GM23338 (cell line): Measurements from ENCODE around the gene HIVEP1. TPM values are rescaled to one million over a fixed set of nuclear protein-coding genes. Genes with fewer than 3 reads are reported as not detected.

ENCODE experiments used
- ATAC-seq: fragments of 200-7000 bp; cut with Tn5 transposase; 3 replicates; pipeline ENCODE4 v1.9.1; 2020
- DNase-seq: peaks from one replicate; pipeline ENCODE4 v3.0.0-alpha.2; 2015; ENCODE audit warnings: low spot score
- H2AFZ ChIP-seq: fragments of 200-600 bp; sonication (generic); 2 replicates; pipeline ENCODE4 v1.8.0; 2016; ENCODE audit warnings: antibody characterized with exemption, mild to moderate bottlenecking, moderate library complexity
- H3F3A ChIP-seq: fragments of 200-600 bp; sonication (generic); replicated peaks from 2 replicates; pipeline ENCODE4 v1.8.0; 2017; ENCODE audit warnings: antibody characterized with exemption, mixed run types, low read depth
- H3K27ac ChIP-seq: fragments of 200-600 bp; sonication (generic); 2 replicates; pipeline ENCODE4 v1.6.1; 2016; ENCODE audit warnings: low read depth
- H3K27me3 ChIP-seq: fragments of 200-600 bp; sonication (generic); 2 replicates; pipeline ENCODE4 v1.8.0; 2016; ENCODE audit warnings: mild to moderate bottlenecking, mixed run types, moderate library complexity; ENCODE audit not compliant: insufficient read depth
- H3K36me3 ChIP-seq: fragments of 200-600 bp; sonication (generic); 2 replicates; pipeline ENCODE4 v1.8.0; 2016; ENCODE audit warnings: mild to moderate bottlenecking; ENCODE audit not compliant: insufficient read depth
- H3K4me1 ChIP-seq: fragments of 200-600 bp; sonication (generic); 2 replicates; pipeline ENCODE4 v1.8.0; 2016; ENCODE audit warnings: mild to moderate bottlenecking, moderate library complexity; ENCODE audit not compliant: insufficient read depth
- H3K4me2 ChIP-seq: fragments of 200-600 bp; sonication (generic); 2 replicates; pipeline ENCODE4 v1.7.1; 2017; ENCODE audit warnings: mixed run types
- H3K4me3 ChIP-seq: fragments of 200-600 bp; sonication (generic); 2 replicates; pipeline ENCODE4 v1.6.1; 2016; ENCODE audit warnings: mixed run types
- H3K79me2 ChIP-seq: fragments of 200-600 bp; sonication (generic); replicated peaks from 2 replicates; pipeline ENCODE4 v1.8.0; 2017; ENCODE audit warnings: mild to moderate bottlenecking; ENCODE audit not compliant: insufficient read depth
- H3K9me2 ChIP-seq: fragments of 200-600 bp; sonication (generic); 2 replicates; pipeline ENCODE4 v1.8.0; 2017; ENCODE audit not compliant: insufficient read depth
- H4K20me1 ChIP-seq: fragments of 200-600 bp; sonication (generic); replicated peaks from 2 replicates; pipeline ENCODE4 v1.8.0; 2017; ENCODE audit warnings: mild to moderate bottlenecking; ENCODE audit not compliant: insufficient read depth
- H3K27ac Mint-ChIP-seq: 2 replicates; pipeline ENCODE4 v1.8.0; 2020; ENCODE audit warnings: inconsistent platforms, mild to moderate bottlenecking, moderate library complexity, mixed read lengths
- H3K27me3 Mint-ChIP-seq: 3 replicates; pipeline ENCODE4 v1.8.0; 2022; ENCODE audit warnings: low read depth, mild to moderate bottlenecking, moderate library complexity, mixed read lengths, inconsistent platforms; ENCODE audit not compliant: insufficient read depth, poor library complexity
- H3K36me3 Mint-ChIP-seq: 3 replicates; pipeline ENCODE4 v1.8.0; 2021; ENCODE audit warnings: low read depth, mild to moderate bottlenecking, inconsistent platforms, moderate library complexity, mixed read lengths
- H3K4me1 Mint-ChIP-seq: 3 replicates; pipeline ENCODE4 v1.8.0; 2020; ENCODE audit warnings: mild to moderate bottlenecking, inconsistent platforms, mixed read lengths
- H3K4me3 Mint-ChIP-seq: 3 replicates; pipeline ENCODE4 v1.8.0; 2021; ENCODE audit warnings: moderate library complexity, mild to moderate bottlenecking, inconsistent platforms, mixed read lengths
- H3K9me3 Mint-ChIP-seq: 3 replicates; pipeline ENCODE4 v1.8.0; 2020; ENCODE audit warnings: moderate library complexity, mild to moderate bottlenecking, inconsistent platforms, mixed read lengths
- CREB1 ChIP-seq: fragments of 250-450 bp; sonication (Bioruptor Pico); IDR thresholded peaks from 2 replicates; pipeline ENCODE4 v1.5.0; 2020; ENCODE audit warnings: low read depth, mild to moderate bottlenecking, moderate library complexity
- CTCF ChIP-seq, 2 experiments: fragments of 200-600 bp in 1 of 2; sonication (generic) in 1 of 2; conservative IDR thresholded peaks; 2 replicates each; pipeline versions ENCODE4 v1.5.1 to v1.6.1; 2016 to 2017; ENCODE audit warnings: antibody characterized with exemption in 2 of 2, low read depth in 2 of 2, mild to moderate bottlenecking in 2 of 2, moderate library complexity in 1 of 2
- EZH2 ChIP-seq: fragments of 200-600 bp; sonication (generic); IDR thresholded peaks from one replicate; pipeline ENCODE4 v1.8.0; 2017; ENCODE audit warnings: antibody characterized with exemption, mild to moderate bottlenecking, low read depth; ENCODE audit not compliant: unreplicated experiment
- JUNB ChIP-seq: IDR thresholded peaks from one replicate; pipeline ENCODE4 v1.6.1; 2016; ENCODE audit warnings: antibody characterized with exemption; ENCODE audit not compliant: unreplicated experiment
- POLR2AphosphoS5 ChIP-seq: IDR thresholded peaks from 2 replicates; pipeline ENCODE4 v1.6.1; 2016; ENCODE audit warnings: antibody characterized with exemption, low read depth
- REST ChIP-seq: IDR thresholded peaks from one replicate; pipeline ENCODE4 v1.6.1; 2018; ENCODE audit warnings: antibody characterized with exemption; ENCODE audit not compliant: unreplicated experiment
- STAT1 ChIP-seq: IDR thresholded peaks from one replicate; pipeline ENCODE4 v1.6.1; 2016; ENCODE audit warnings: antibody characterized with exemption; ENCODE audit not compliant: unreplicated experiment
- ZNF331 ChIP-seq: fragments of 250-450 bp; sonication (Bioruptor Pico); IDR thresholded peaks from 2 replicates; pipeline ENCODE4 v1.5.0; 2020; ENCODE audit warnings: low read depth, mild to moderate bottlenecking, moderate library complexity
- ZNF462 ChIP-seq: fragments of 250-450 bp; sonication (Bioruptor Pico); IDR thresholded peaks from 2 replicates; pipeline ENCODE4 v1.5.0; 2020; ENCODE audit warnings: mild to moderate bottlenecking, moderate library complexity
- polyA plus RNA-seq: library from polyadenylated mRNA; unstranded; fragments of >200 nt; fragmentation: Nextera tagmentation; extraction: Ambion mirVana; gene quantifications from 2 replicates; pipeline ENCODE4 v1.2.1, GENCODE V29; 2016
- total RNA-seq: library from RNA; depleted of rRNA; stranded (reverse); fragments of >200 nt; shearing (Covaris generic); gene quantifications from 2 replicates; pipeline ENCODE4 v1.2.3, GENCODE V29; 2014

HIVEP1 gene
- total and polyA plus RNA-seq, 2 experiments from 2014 or later = 10.1 to 21.7 TPM

- TF ChIP-seq ZNF462 = no peak
- no peak for TF ChIP-seq JUNB
- TF ChIP-seq EZH2 = no peak
- no peak for TF ChIP-seq REST
- no peak for TF ChIP-seq STAT1
- no peak for TF ChIP-seq ZNF331
Measured at GRCh38 chr6:12103158-12103557, 91.0 kb downstream of the HIVEP1 start (continued).

- no peak overlapping the region for H3K4me3 ChIP-seq
- no peak for DNase-seq
- H3F3A ChIP-seq = no peaks in the 10 kb centered on the region
- H3K27me3 ChIP-seq = no peaks in the 10 kb centered on the region
- ATAC-seq = no peak
- peaks cover 3% of the 10 kb centered on the region; the same call in 1 of the 3 replicates for H3K9me3 Mint-ChIP-seq
- peaks cover 28% of the 10 kb centered on the region for H3K36me3 Mint-ChIP-seq
- H3K4me1 Mint-ChIP-seq = peaks cover under 1% of the 10 kb centered on the region; the same call in 2 of the 3 replicates
- no peak overlapping the region for H3K4me3 Mint-ChIP-seq
- H3K27me3 Mint-ChIP-seq = peaks cover 5% of the 10 kb centered on the region
- H3K27ac Mint-ChIP-seq = no peak overlapping the region
- no peak overlapping the region for H3K4me2 ChIP-seq
- no peaks in the 10 kb centered on the region for H3K4me1 ChIP-seq
- no peak overlapping the region for H3K27ac ChIP-seq
- H2AFZ ChIP-seq = no peak overlapping the region
- H3K79me2 ChIP-seq = peaks cover 15% of the 10 kb centered on the region; the same call in 1 of the 2 replicates
- H3K36me3 ChIP-seq = peaks cover 5% of the 10 kb centered on the region; the same call in 1 of the 2 replicates
- 0 out of 2 replicates have a peak, but pooled peaks cover 3% of the 10 kb centered on the region for H4K20me1 ChIP-seq
- H3K9me2 ChIP-seq = peaks cover 4% of the 10 kb centered on the region; the same call in 1 of the 2 replicates
- TF ChIP-seq CTCF (conservative IDR thresholded peaks at IDR 0.05; ENCODE audit: low read depth in 2 of 2) (no peak), POLR2AphosphoS5 (no peak), CREB1 (CRISPR knock-in tag) (no peak)
Measured at GRCh38 chr6:12105271-12105670, 93.2 kb downstream of the HIVEP1 start.
